GM21529 (cell line): ENCODE results near the gene TEX35.

Experiments
- ATAC-seq: cut with Tn5 transposase; IDR thresholded peaks from one replicate; pipeline ENCODE4 v1.9.1; 2021; ENCODE audit not compliant: unreplicated experiment

TEX35 gene

GRCh38 chr1:178512566-178513277 is at the start of gene TEX35:
Gene TEX35 (plus strand): TSS chr1:178513109. CDS start chr1:178513189, 80 bp downstream.
- no peak for ATAC-seq

- no peak for ATAC-seq
Observed at GRCh38 chr1:178464141-178464540, 48.8 kb upstream of the TEX35 start.

- ATAC-seq = no peak
Observed at GRCh38 chr1:178464566-178464965, 48.3 kb upstream of the TEX35 start.

- no peak for ATAC-seq
Observed at GRCh38 chr1:178465011-178465410, 47.9 kb upstream of the TEX35 start.

GRCh38 chr1:178467837-178468236 is 45.1 kb upstream of the TEX35 start:
- no peak for ATAC-seq

- no peak for ATAC-seq
Observed at GRCh38 chr1:178470411-178470960, 42.4 kb upstream of the TEX35 start.

- no peak for ATAC-seq
Observed at GRCh38 chr1:178472531-178472930, 40.4 kb upstream of the TEX35 start.

- no peak for ATAC-seq
Observed at GRCh38 chr1:178477373-178477772, 35.5 kb upstream of the TEX35 start.

- ATAC-seq = no peak
Observed at GRCh38 chr1:178477841-178478240, 35.1 kb upstream of the TEX35 start.

GRCh38 chr1:178483251-178483957 is 29.5 kb upstream of the TEX35 start:
- ATAC-seq = no peak

GRCh38 chr1:178484698-178485225 is 28.1 kb upstream of the TEX35 start:
- no peak for ATAC-seq

- no peak for ATAC-seq
Observed at GRCh38 chr1:178485541-178485981, 27.3 kb upstream of the TEX35 start.

GRCh38 chr1:178486100-178487069 is 26.5 kb upstream of the TEX35 start:
- no peak for ATAC-seq

- no peak for ATAC-seq
Observed at GRCh38 chr1:178487070-178487615, 25.8 kb upstream of the TEX35 start.

- no peak for ATAC-seq
Observed at GRCh38 chr1:178488393-178488792, 24.5 kb upstream of the TEX35 start.

GRCh38 chr1:178489399-178489798 is 23.5 kb upstream of the TEX35 start:
- ATAC-seq = no peak

GRCh38 chr1:178490136-178490535 is 22.8 kb upstream of the TEX35 start:
- ATAC-seq = no peak

- ATAC-seq = no peak
Observed at GRCh38 chr1:178490967-178491366, 21.9 kb upstream of the TEX35 start.

GRCh38 chr1:178491721-178492120 is 21.2 kb upstream of the TEX35 start:
- ATAC-seq = no peak

GRCh38 chr1:178492341-178492740 is 20.6 kb upstream of the TEX35 start:
- no peak for ATAC-seq
